DMS79 (cell line): ENCODE results near the gene CACNA2D3.
"Not testable (repeated sequence)": the region's sequence is repeated elsewhere in the genome, so short reads cannot be mapped to it uniquely, and the experiment has no call there.

Experiments
- DNase-seq: peaks from one replicate; lab custom pipeline; 2025; lab: John Stamatoyannopoulos, UW

Gene CACNA2D3

GRCh38 chr3:54464554-54464953 lies 342.2 kb downstream of the CACNA2D3 start:
- not testable (repeated sequence) for DNase-seq

GRCh38 chr3:54476891-54477290 lies 354.5 kb downstream of the CACNA2D3 start:
- DNase-seq = no peak

GRCh38 chr3:54481606-54482365 lies 359.4 kb downstream of the CACNA2D3 start:
- no peak for DNase-seq

- no peak for DNase-seq
These were observed 362.0 kb downstream of the CACNA2D3 start for GRCh38 chr3:54484334-54484733.

GRCh38 chr3:54486317-54486716 lies 364.0 kb downstream of the CACNA2D3 start:
- no peak for DNase-seq

GRCh38 chr3:54488297-54488696 lies 365.9 kb downstream of the CACNA2D3 start:
- DNase-seq = no peak

- DNase-seq = no peak
These were observed 371.9 kb downstream of the CACNA2D3 start for GRCh38 chr3:54494209-54494608.

- no peak for DNase-seq
These were observed 384.3 kb downstream of the CACNA2D3 start for GRCh38 chr3:54506603-54507002.

- no peak for DNase-seq
These were observed 385.6 kb downstream of the CACNA2D3 start for GRCh38 chr3:54507876-54508460.

GRCh38 chr3:54510506-54510905 lies 388.2 kb downstream of the CACNA2D3 start:
- no peak for DNase-seq

GRCh38 chr3:54511766-54512365 lies 389.5 kb downstream of the CACNA2D3 start:
- no peak for DNase-seq

- DNase-seq = no peak
These were observed 391.7 kb downstream of the CACNA2D3 start for GRCh38 chr3:54514006-54514405.

GRCh38 chr3:54514416-54514815 lies 392.1 kb downstream of the CACNA2D3 start:
- DNase-seq = no peak

GRCh38 chr3:54515441-54516213 lies 393.3 kb downstream of the CACNA2D3 start:
- DNase-seq = no peak

GRCh38 chr3:54517424-54517823 lies 395.1 kb downstream of the CACNA2D3 start:
- no peak for DNase-seq

- DNase-seq = no peak
These were observed 395.8 kb downstream of the CACNA2D3 start for GRCh38 chr3:54518011-54518675.

- no peak for DNase-seq
These were observed 397.1 kb downstream of the CACNA2D3 start for GRCh38 chr3:54519493-54519892.

- DNase-seq = no peak
These were observed 397.7 kb downstream of the CACNA2D3 start for GRCh38 chr3:54520060-54520459.

- DNase-seq = no peak
These were observed 405.2 kb downstream of the CACNA2D3 start for GRCh38 chr3:54527521-54527920.

GRCh38 chr3:54527953-54528352 lies 405.6 kb downstream of the CACNA2D3 start:
- DNase-seq = no peak

GRCh38 chr3:54528668-54529067 lies 406.3 kb downstream of the CACNA2D3 start:
- DNase-seq = no peak

- DNase-seq = no peak
These were observed 407.7 kb downstream of the CACNA2D3 start for GRCh38 chr3:54530091-54530490.
